Esophagus squamous epithelium (tissue), 5 donors: Measurements from ENCODE around the gene DOCK3. TPM values are rescaled to one million over a fixed set of nuclear protein-coding genes. Genes with fewer than 3 reads are reported as not detected.
"Not testable (repeated sequence)": the region's sequence is repeated elsewhere in the genome, so short reads cannot be mapped to it uniquely, and the experiment has no call there.

Experiments
- DNase-seq: peaks from one replicate; lab custom pipeline; 2025; lab: John Stamatoyannopoulos, UW
- H3K27ac ChIP-seq, 4 donors: fragments of 200-600 bp; sonication (generic); one replicate each; pipeline ENCODE4 v1.5.1; 2016 to 2019; ENCODE audit warnings: mild to moderate bottlenecking in 1 of 4
- H3K27me3 ChIP-seq, 4 donors: fragments of 200-600 bp; sonication (generic); 1 replicate in 3 of 4; 2 replicates in 1 of 4; pipeline versions ENCODE4 v1.5.1 to v1.6.0; 2017 to 2021; ENCODE audit warnings: antibody characterized with exemption in 1 of 4
- H3K36me3 ChIP-seq, 3 donors: fragments of 200-600 bp; sonication (generic); one replicate each; pipeline ENCODE4 v1.5.1; 2016 to 2019
- H3K4me1 ChIP-seq, 3 donors: fragments of 200-600 bp; sonication (generic); one replicate each; pipeline ENCODE4 v1.5.1; 2017 to 2019
- H3K4me3 ChIP-seq, 4 donors: fragments of 200-600 bp; sonication (generic); 1 replicate in 3 of 4; 2 replicates in 1 of 4; pipeline ENCODE4 v1.5.1; 2016 to 2019; ENCODE audit warnings: mild to moderate bottlenecking in 2 of 4, moderate library complexity in 1 of 4
- H3K9me3 ChIP-seq, 3 donors: fragments of 200-600 bp; sonication (generic); one replicate each; pipeline ENCODE4 v1.5.1; 2016 to 2019
- POLR2A ChIP-seq, 4 donors: fragments of 450-650 bp; IDR thresholded peaks; one replicate each; pipeline ENCODE4 v1.6.1; 2017; ENCODE audit warnings: antibody characterized with exemption in 4 of 4, mild to moderate bottlenecking in 4 of 4, moderate library complexity in 3 of 4
- WGBS, 2 donors: methylation state at CpG; one replicate each; pipeline ENCODE4 v1.1.5; 2018; 5-methylcytosine and 5-hydroxymethylcytosine counted together
- intact Hi-C: fragments of 100-400 bp; cut with DNase I; formaldehyde crosslinking; loops from one replicate; pipeline ENCODE4 v1.15.0; 2022
- total RNA-seq, 4 donors: library from RNA; depleted of rRNA; stranded (reverse); fragments of >200 nt; gene quantifications; one replicate each; pipeline ENCODE4 v1.1.0, GENCODE V29; 2016
- TF ChIP-seq, protein P1 (sequence below), 6 experiments: fragments of 450-650 bp in 4 of 6; fragments of 200-600 bp in 2 of 6; sonication (generic) in 2 of 6; IDR thresholded peaks; one replicate each; pipeline ENCODE4 v1.5.1; 2016 to 2019; ENCODE audit warnings: antibody characterized with exemption in 6 of 6, mild to moderate bottlenecking in 4 of 6, moderate library complexity in 4 of 6
- donor health status: DM: yes; HTN: yes; CAD: no.

DOCK3 gene
- total RNA-seq, 4 donors from 2014 or later: 0.92 to 1.7 (median 1.4) TPM

GRCh38 chr3:51297333-51297732 is 622.6 kb downstream of the DOCK3 start:
- no peaks in the 10 kb centered on the region for H3K4me1 ChIP-seq
- H3K9me3 ChIP-seq: peaks cover 0 to 3% (median 0%) of the 10 kb centered on the region in 3 donors
- no peak overlapping the region for H3K27ac ChIP-seq
- H3K36me3 ChIP-seq: no peaks in the 10 kb centered on the region
- no peak for TF ChIP-seq POLR2A (IDR thresholded peaks at IDR 0.05)
- TF ChIP-seq, protein P1, sequence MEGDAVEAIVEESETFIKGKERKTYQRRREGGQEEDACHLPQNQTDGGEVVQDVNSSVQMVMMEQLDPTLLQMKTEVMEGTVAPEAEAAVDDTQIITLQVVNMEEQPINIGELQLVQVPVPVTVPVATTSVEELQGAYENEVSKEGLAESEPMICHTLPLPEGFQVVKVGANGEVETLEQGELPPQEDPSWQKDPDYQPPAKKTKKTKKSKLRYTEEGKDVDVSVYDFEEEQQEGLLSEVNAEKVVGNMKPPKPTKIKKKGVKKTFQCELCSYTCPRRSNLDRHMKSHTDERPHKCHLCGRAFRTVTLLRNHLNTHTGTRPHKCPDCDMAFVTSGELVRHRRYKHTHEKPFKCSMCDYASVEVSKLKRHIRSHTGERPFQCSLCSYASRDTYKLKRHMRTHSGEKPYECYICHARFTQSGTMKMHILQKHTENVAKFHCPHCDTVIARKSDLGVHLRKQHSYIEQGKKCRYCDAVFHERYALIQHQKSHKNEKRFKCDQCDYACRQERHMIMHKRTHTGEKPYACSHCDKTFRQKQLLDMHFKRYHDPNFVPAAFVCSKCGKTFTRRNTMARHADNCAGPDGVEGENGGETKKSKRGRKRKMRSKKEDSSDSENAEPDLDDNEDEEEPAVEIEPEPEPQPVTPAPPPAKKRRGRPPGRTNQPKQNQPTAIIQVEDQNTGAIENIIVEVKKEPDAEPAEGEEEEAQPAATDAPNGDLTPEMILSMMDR (IDR thresholded peaks at IDR 0.05): no peak
- H3K27me3 ChIP-seq: no peaks in the 10 kb centered on the region
- intact Hi-C loops: no loop called here
- no peak for DNase-seq
- H3K4me3 ChIP-seq: no peak overlapping the region

- no peaks in the 10 kb centered on the region for H3K9me3 ChIP-seq
- H3K27me3 ChIP-seq: no peaks in the 10 kb centered on the region
- intact Hi-C loops: no loop called here
- no peak overlapping the region for H3K27ac ChIP-seq
- 14% methylated on average over 1 of the region's 4 CpGs; no CpG with 5 or more reads in 1 of the 2 donors for WGBS, 2 donors
- no peak for DNase-seq
- H3K4me3 ChIP-seq: no peak overlapping the region
- TF ChIP-seq, protein P1 (IDR thresholded peaks at IDR 0.05): no peak
- TF ChIP-seq POLR2A (IDR thresholded peaks at IDR 0.05): no peak
- no peaks in the 10 kb centered on the region for H3K4me1 ChIP-seq
- H3K36me3 ChIP-seq: no peaks in the 10 kb centered on the region
Observed at GRCh38 chr3:51304230-51304629, 629.5 kb downstream of the DOCK3 start.

DNA sequence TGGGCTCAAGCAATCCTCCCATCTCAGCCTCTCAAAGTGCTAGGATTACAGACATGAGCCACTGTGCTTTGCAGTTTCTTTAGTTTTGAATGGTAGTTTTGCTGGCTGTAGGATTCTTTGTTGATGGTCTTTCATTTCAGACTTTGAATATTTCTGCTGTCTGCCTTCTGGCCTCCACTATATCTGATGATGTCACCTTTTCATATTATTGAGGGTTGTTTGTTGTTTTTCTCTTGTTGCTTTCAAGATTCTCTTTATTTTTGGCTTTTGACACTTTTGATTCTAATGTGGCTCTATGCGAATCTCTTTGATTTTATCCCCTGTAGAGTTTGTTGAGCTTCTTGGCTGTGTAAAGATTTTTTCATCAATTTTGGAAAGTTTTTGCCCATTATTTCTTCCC is 631.4 kb downstream of the DOCK3 start:
- no peaks in the 10 kb centered on the region for H3K36me3 ChIP-seq
- no peaks in the 10 kb centered on the region for H3K9me3 ChIP-seq
- no peak overlapping the region for H3K27ac ChIP-seq
- no peaks in the 10 kb centered on the region for H3K27me3 ChIP-seq
- no peak for DNase-seq
- H3K4me3 ChIP-seq: no peak overlapping the region
- H3K4me1 ChIP-seq: no peaks in the 10 kb centered on the region
- intact Hi-C loops: no loop called here
- no peak for TF ChIP-seq POLR2A (IDR thresholded peaks at IDR 0.05)
- TF ChIP-seq, protein P1 (IDR thresholded peaks at IDR 0.05): no peak
- WGBS, 2 donors: 96 to 100% methylated on average over 1 of the region's 1 CpG

- Histone ChIP-seq H3K27ac (no peak overlapping the region), H3K4me1 (no peaks in the 10 kb centered on the region), H3K4me3 (no peak overlapping the region), H3K9me3 (no peaks in the 10 kb centered on the region), H3K36me3 (no peaks in the 10 kb centered on the region), H3K27me3 (no peaks in the 10 kb centered on the region)
- 85% methylated on average over 2 of the region's 2 CpGs for WGBS, 2 donors
- no peak for DNase-seq
- TF ChIP-seq POLR2A (IDR thresholded peaks at IDR 0.05): no peak
- intact Hi-C loops: no loop called here
Observed at GRCh38 chr3:51307458-51307857, 632.7 kb downstream of the DOCK3 start.

DNA sequence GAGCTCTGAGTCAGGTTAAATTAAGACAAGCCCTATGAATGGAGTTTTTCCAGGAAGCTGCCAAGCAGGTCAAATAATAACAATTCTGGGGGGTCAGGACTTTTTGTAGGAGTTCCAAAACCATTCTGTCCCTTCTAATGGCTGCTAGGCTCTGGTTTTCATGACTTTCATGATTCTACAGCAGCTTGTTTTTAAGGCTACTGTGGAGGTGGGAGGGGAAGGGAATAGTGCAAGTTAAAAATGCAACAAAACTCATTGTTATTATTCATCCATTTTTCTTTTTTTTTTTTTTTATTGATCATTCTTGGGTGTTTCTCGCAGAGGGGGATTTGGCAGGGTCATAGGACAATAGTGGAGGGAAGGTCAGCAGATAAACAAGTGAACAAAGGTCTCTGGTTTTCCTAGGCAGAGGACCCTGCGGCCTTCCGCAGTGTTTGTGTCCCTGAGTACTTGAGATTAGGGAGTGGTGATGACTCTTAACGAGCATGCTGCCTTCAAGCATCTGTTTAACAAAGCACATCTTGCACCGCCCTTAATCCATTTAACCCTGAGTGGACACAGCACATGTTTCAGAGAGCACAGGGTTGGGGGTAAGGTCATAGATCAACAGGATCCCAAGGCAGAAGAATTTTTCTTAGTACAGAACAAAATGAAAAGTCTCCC is 633.3 kb downstream of the DOCK3 start:
- H3K27me3 ChIP-seq, intact Hi-C loops, H3K27ac ChIP-seq, H3K4me1 ChIP-seq, DNase-seq, H3K9me3 ChIP-seq, H3K4me3 ChIP-seq, H3K36me3 ChIP-seq: not testable (repeated sequence)
- WGBS, 2 donors: 14 to 70% methylated on average over 1 of the region's 5 CpGs

GRCh38 chr3:51311055-51311454 is 636.3 kb downstream of the DOCK3 start:
- H3K4me1 ChIP-seq: no peaks in the 10 kb centered on the region
- H3K4me3 ChIP-seq: no peak overlapping the region
- no peak for DNase-seq
- no peaks in the 10 kb centered on the region for H3K9me3 ChIP-seq
- no peaks in the 10 kb centered on the region for H3K36me3 ChIP-seq
- intact Hi-C loops: no loop called here
- WGBS, 2 donors: 10 to 20% methylated on average over 1 of the region's 1 CpG
- no peak overlapping the region for H3K27ac ChIP-seq
- no peak for TF ChIP-seq POLR2A (IDR thresholded peaks at IDR 0.05)
- TF ChIP-seq, protein P1 (IDR thresholded peaks at IDR 0.05): peak in 1 of 6 experiments; percentile 37
- no peaks in the 10 kb centered on the region for H3K27me3 ChIP-seq
